GM23338 (cell line): ENCODE data around the gene RAB29. TPM values are rescaled to one million over a fixed set of nuclear protein-coding genes. Genes with fewer than 3 reads are reported as not detected.

ENCODE experiments used
- ATAC-seq: fragments of 200-7000 bp; cut with Tn5 transposase; 3 replicates; pipeline ENCODE4 v1.9.1; 2020
- DNase-seq: peaks from one replicate; pipeline ENCODE4 v3.0.0-alpha.2; 2015; ENCODE audit warnings: low spot score
- H2AFZ ChIP-seq: fragments of 200-600 bp; sonication (generic); 2 replicates; pipeline ENCODE4 v1.8.0; 2016; ENCODE audit warnings: antibody characterized with exemption, mild to moderate bottlenecking, moderate library complexity
- H3F3A ChIP-seq: fragments of 200-600 bp; sonication (generic); replicated peaks from 2 replicates; pipeline ENCODE4 v1.8.0; 2017; ENCODE audit warnings: antibody characterized with exemption, mixed run types, low read depth
- H3K27ac ChIP-seq: fragments of 200-600 bp; sonication (generic); 2 replicates; pipeline ENCODE4 v1.6.1; 2016; ENCODE audit warnings: low read depth
- H3K27me3 ChIP-seq: fragments of 200-600 bp; sonication (generic); 2 replicates; pipeline ENCODE4 v1.8.0; 2016; ENCODE audit warnings: mild to moderate bottlenecking, mixed run types, moderate library complexity; ENCODE audit not compliant: insufficient read depth
- H3K36me3 ChIP-seq: fragments of 200-600 bp; sonication (generic); 2 replicates; pipeline ENCODE4 v1.8.0; 2016; ENCODE audit warnings: mild to moderate bottlenecking; ENCODE audit not compliant: insufficient read depth
- H3K4me1 ChIP-seq: fragments of 200-600 bp; sonication (generic); 2 replicates; pipeline ENCODE4 v1.8.0; 2016; ENCODE audit warnings: mild to moderate bottlenecking, moderate library complexity; ENCODE audit not compliant: insufficient read depth
- H3K4me2 ChIP-seq: fragments of 200-600 bp; sonication (generic); 2 replicates; pipeline ENCODE4 v1.7.1; 2017; ENCODE audit warnings: mixed run types
- H3K4me3 ChIP-seq: fragments of 200-600 bp; sonication (generic); 2 replicates; pipeline ENCODE4 v1.6.1; 2016; ENCODE audit warnings: mixed run types
- H3K79me2 ChIP-seq: fragments of 200-600 bp; sonication (generic); replicated peaks from 2 replicates; pipeline ENCODE4 v1.8.0; 2017; ENCODE audit warnings: mild to moderate bottlenecking; ENCODE audit not compliant: insufficient read depth
- H3K9me2 ChIP-seq: fragments of 200-600 bp; sonication (generic); 2 replicates; pipeline ENCODE4 v1.8.0; 2017; ENCODE audit not compliant: insufficient read depth
- H4K20me1 ChIP-seq: fragments of 200-600 bp; sonication (generic); replicated peaks from 2 replicates; pipeline ENCODE4 v1.8.0; 2017; ENCODE audit warnings: mild to moderate bottlenecking; ENCODE audit not compliant: insufficient read depth
- H3K27ac Mint-ChIP-seq: 2 replicates; pipeline ENCODE4 v1.8.0; 2020; ENCODE audit warnings: inconsistent platforms, mild to moderate bottlenecking, moderate library complexity, mixed read lengths
- H3K27me3 Mint-ChIP-seq: 3 replicates; pipeline ENCODE4 v1.8.0; 2022; ENCODE audit warnings: low read depth, mild to moderate bottlenecking, moderate library complexity, mixed read lengths, inconsistent platforms; ENCODE audit not compliant: insufficient read depth, poor library complexity
- H3K36me3 Mint-ChIP-seq: 3 replicates; pipeline ENCODE4 v1.8.0; 2021; ENCODE audit warnings: low read depth, mild to moderate bottlenecking, inconsistent platforms, moderate library complexity, mixed read lengths
- H3K4me1 Mint-ChIP-seq: 3 replicates; pipeline ENCODE4 v1.8.0; 2020; ENCODE audit warnings: mild to moderate bottlenecking, inconsistent platforms, mixed read lengths
- H3K4me3 Mint-ChIP-seq: 3 replicates; pipeline ENCODE4 v1.8.0; 2021; ENCODE audit warnings: moderate library complexity, mild to moderate bottlenecking, inconsistent platforms, mixed read lengths
- H3K9me3 Mint-ChIP-seq: 3 replicates; pipeline ENCODE4 v1.8.0; 2020; ENCODE audit warnings: moderate library complexity, mild to moderate bottlenecking, inconsistent platforms, mixed read lengths
- CREB1 ChIP-seq: fragments of 250-450 bp; sonication (Bioruptor Pico); IDR thresholded peaks from 2 replicates; pipeline ENCODE4 v1.5.0; 2020; ENCODE audit warnings: low read depth, mild to moderate bottlenecking, moderate library complexity
- EZH2 ChIP-seq: fragments of 200-600 bp; sonication (generic); IDR thresholded peaks from one replicate; pipeline ENCODE4 v1.8.0; 2017; ENCODE audit warnings: antibody characterized with exemption, mild to moderate bottlenecking, low read depth; ENCODE audit not compliant: unreplicated experiment
- EZH2phosphoT487 ChIP-seq: fragments of 200-600 bp; sonication (generic); IDR thresholded peaks from one replicate; pipeline ENCODE4 v1.8.1; 2018; ENCODE audit warnings: antibody characterized with exemption; ENCODE audit not compliant: unreplicated experiment
- JUNB ChIP-seq: IDR thresholded peaks from one replicate; pipeline ENCODE4 v1.6.1; 2016; ENCODE audit warnings: antibody characterized with exemption; ENCODE audit not compliant: unreplicated experiment
- NANOG ChIP-seq: IDR thresholded peaks from 2 replicates; pipeline ENCODE4 v1.6.1; 2016; ENCODE audit warnings: antibody characterized with exemption, borderline replicate concordance
- POLR2AphosphoS5 ChIP-seq: IDR thresholded peaks from 2 replicates; pipeline ENCODE4 v1.6.1; 2016; ENCODE audit warnings: antibody characterized with exemption, low read depth
- STAT1 ChIP-seq: IDR thresholded peaks from one replicate; pipeline ENCODE4 v1.6.1; 2016; ENCODE audit warnings: antibody characterized with exemption; ENCODE audit not compliant: unreplicated experiment
- ZNF331 ChIP-seq: fragments of 250-450 bp; sonication (Bioruptor Pico); IDR thresholded peaks from 2 replicates; pipeline ENCODE4 v1.5.0; 2020; ENCODE audit warnings: low read depth, mild to moderate bottlenecking, moderate library complexity
- polyA plus RNA-seq: library from polyadenylated mRNA; unstranded; fragments of >200 nt; fragmentation: Nextera tagmentation; extraction: Ambion mirVana; gene quantifications from 2 replicates; pipeline ENCODE4 v1.2.1, GENCODE V29; 2016
- total RNA-seq: library from RNA; depleted of rRNA; stranded (reverse); fragments of >200 nt; shearing (Covaris generic); gene quantifications from 2 replicates; pipeline ENCODE4 v1.2.3, GENCODE V29; 2014
- TF ChIP-seq, protein P1 (sequence below): IDR thresholded peaks from one replicate; pipeline ENCODE4 v1.6.1; 2018; ENCODE audit warnings: antibody characterized with exemption; ENCODE audit not compliant: unreplicated experiment
- TF ChIP-seq, protein P2 (sequence below): IDR thresholded peaks from 2 replicates; pipeline ENCODE4 v1.6.1; 2016; ENCODE audit warnings: antibody characterized with exemption
- TF ChIP-seq, protein P3 (sequence below), 2 experiments: fragments of 200-600 bp in 1 of 2; sonication (generic) in 1 of 2; conservative IDR thresholded peaks; 2 replicates each; pipeline versions ENCODE4 v1.5.1 to v1.6.1; 2016 to 2017; ENCODE audit warnings: antibody characterized with exemption in 2 of 2, low read depth in 2 of 2, mild to moderate bottlenecking in 2 of 2, moderate library complexity in 1 of 2

RAB29 gene
- total and polyA plus RNA-seq, 2 experiments from 2014 or later, result 7.1 to 9.1 TPM

DNA sequence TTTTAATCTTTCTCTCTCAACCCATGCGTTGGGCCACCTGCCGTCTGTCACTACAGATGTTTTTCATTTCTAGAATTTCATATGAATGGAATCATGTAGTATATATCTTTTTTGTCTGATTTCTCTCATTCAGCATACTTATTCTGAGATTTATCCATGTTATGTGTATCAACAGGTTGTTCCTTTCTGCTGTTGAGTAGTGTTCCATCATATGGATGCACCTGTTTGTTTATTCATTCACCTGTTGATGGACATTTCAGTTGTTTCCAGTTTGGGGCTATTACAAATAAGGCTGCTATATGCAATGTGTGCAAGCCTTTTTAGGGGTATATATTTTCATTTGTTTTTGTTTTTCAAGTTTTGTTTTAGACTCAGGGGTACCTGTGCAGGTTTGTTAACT lies 47.1 kb upstream of the RAB29 start:
- no peak overlapping the region for H3K4me3 Mint-ChIP-seq
- Histone ChIP-seq H3F3A (no peaks in the 10 kb centered on the region), H2AFZ (no peak overlapping the region), H3K4me3 (no peak overlapping the region), H4K20me1 (no peaks in the 10 kb centered on the region), H3K79me2 (no peaks in the 10 kb centered on the region), H3K4me2 (no peak overlapping the region), H3K27me3 (no peaks in the 10 kb centered on the region), H3K27ac (no peak overlapping the region), H3K9me2 (0 out of 2 replicates have a peak, but pooled peaks cover 2% of the 10 kb centered on the region), H3K4me1 (no peaks in the 10 kb centered on the region), H3K36me3 (no peaks in the 10 kb centered on the region)
- no peaks in the 10 kb centered on the region for H3K9me3 Mint-ChIP-seq
- H3K36me3 Mint-ChIP-seq, result no peaks in the 10 kb centered on the region
- ATAC-seq (no peak), DNase-seq (no peak)
- H3K4me1 Mint-ChIP-seq, result peaks cover 13% of the 10 kb centered on the region
- no peaks in the 10 kb centered on the region for H3K27me3 Mint-ChIP-seq
- H3K27ac Mint-ChIP-seq, result no peak overlapping the region
- TF ChIP-seq, protein P1, sequence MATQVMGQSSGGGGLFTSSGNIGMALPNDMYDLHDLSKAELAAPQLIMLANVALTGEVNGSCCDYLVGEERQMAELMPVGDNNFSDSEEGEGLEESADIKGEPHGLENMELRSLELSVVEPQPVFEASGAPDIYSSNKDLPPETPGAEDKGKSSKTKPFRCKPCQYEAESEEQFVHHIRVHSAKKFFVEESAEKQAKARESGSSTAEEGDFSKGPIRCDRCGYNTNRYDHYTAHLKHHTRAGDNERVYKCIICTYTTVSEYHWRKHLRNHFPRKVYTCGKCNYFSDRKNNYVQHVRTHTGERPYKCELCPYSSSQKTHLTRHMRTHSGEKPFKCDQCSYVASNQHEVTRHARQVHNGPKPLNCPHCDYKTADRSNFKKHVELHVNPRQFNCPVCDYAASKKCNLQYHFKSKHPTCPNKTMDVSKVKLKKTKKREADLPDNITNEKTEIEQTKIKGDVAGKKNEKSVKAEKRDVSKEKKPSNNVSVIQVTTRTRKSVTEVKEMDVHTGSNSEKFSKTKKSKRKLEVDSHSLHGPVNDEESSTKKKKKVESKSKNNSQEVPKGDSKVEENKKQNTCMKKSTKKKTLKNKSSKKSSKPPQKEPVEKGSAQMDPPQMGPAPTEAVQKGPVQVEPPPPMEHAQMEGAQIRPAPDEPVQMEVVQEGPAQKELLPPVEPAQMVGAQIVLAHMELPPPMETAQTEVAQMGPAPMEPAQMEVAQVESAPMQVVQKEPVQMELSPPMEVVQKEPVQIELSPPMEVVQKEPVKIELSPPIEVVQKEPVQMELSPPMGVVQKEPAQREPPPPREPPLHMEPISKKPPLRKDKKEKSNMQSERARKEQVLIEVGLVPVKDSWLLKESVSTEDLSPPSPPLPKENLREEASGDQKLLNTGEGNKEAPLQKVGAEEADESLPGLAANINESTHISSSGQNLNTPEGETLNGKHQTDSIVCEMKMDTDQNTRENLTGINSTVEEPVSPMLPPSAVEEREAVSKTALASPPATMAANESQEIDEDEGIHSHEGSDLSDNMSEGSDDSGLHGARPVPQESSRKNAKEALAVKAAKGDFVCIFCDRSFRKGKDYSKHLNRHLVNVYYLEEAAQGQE, result no peak
- TF ChIP-seq EZH2, result no peak
- no peak for TF ChIP-seq POLR2AphosphoS5
- no peak for TF ChIP-seq JUNB
- TF ChIP-seq, protein P2, sequence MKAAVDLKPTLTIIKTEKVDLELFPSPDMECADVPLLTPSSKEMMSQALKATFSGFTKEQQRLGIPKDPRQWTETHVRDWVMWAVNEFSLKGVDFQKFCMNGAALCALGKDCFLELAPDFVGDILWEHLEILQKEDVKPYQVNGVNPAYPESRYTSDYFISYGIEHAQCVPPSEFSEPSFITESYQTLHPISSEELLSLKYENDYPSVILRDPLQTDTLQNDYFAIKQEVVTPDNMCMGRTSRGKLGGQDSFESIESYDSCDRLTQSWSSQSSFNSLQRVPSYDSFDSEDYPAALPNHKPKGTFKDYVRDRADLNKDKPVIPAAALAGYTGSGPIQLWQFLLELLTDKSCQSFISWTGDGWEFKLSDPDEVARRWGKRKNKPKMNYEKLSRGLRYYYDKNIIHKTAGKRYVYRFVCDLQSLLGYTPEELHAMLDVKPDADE, result no peak
- TF ChIP-seq NANOG, result no peak
- TF ChIP-seq EZH2phosphoT487, result no peak

GRCh38 chr1:205817988-205818387 lies 42.7 kb upstream of the RAB29 start:
- Histone ChIP-seq H3K4me2 (no peak overlapping the region), H3K9me2 (no peaks in the 10 kb centered on the region), H4K20me1 (no peaks in the 10 kb centered on the region; the same call in 1 of the 2 replicates), H3K36me3 (no peaks in the 10 kb centered on the region), H3K4me3 (no peak overlapping the region), H3K27ac (no peak overlapping the region), H3K79me2 (no peaks in the 10 kb centered on the region), H3K4me1 (peaks cover 5% of the 10 kb centered on the region; the same call in 1 of the 2 replicates), H3F3A (no peaks in the 10 kb centered on the region), H2AFZ (no peak overlapping the region), H3K27me3 (peaks cover 6% of the 10 kb centered on the region; the same call in 1 of the 2 replicates)
- TF ChIP-seq STAT1 (no peak), JUNB (no peak), ZNF331 (no peak), NANOG (no peak), CREB1 (no peak), EZH2 (no peak), POLR2AphosphoS5 (no peak)
- TF ChIP-seq, protein P3, sequence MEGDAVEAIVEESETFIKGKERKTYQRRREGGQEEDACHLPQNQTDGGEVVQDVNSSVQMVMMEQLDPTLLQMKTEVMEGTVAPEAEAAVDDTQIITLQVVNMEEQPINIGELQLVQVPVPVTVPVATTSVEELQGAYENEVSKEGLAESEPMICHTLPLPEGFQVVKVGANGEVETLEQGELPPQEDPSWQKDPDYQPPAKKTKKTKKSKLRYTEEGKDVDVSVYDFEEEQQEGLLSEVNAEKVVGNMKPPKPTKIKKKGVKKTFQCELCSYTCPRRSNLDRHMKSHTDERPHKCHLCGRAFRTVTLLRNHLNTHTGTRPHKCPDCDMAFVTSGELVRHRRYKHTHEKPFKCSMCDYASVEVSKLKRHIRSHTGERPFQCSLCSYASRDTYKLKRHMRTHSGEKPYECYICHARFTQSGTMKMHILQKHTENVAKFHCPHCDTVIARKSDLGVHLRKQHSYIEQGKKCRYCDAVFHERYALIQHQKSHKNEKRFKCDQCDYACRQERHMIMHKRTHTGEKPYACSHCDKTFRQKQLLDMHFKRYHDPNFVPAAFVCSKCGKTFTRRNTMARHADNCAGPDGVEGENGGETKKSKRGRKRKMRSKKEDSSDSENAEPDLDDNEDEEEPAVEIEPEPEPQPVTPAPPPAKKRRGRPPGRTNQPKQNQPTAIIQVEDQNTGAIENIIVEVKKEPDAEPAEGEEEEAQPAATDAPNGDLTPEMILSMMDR (conservative IDR thresholded peaks at IDR 0.05; ENCODE audit: low read depth in 2 of 2), result no peak
- no peaks in the 10 kb centered on the region; the same call in 2 of the 3 replicates for H3K9me3 Mint-ChIP-seq
- H3K4me1 Mint-ChIP-seq, result peaks cover 4% of the 10 kb centered on the region
- ATAC-seq, result no peak
- no peak for DNase-seq
- peaks cover 7% of the 10 kb centered on the region for H3K27me3 Mint-ChIP-seq
- H3K27ac Mint-ChIP-seq, result no peak overlapping the region
- no peaks in the 10 kb centered on the region; the same call in 2 of the 3 replicates for H3K36me3 Mint-ChIP-seq
- no peak overlapping the region for H3K4me3 Mint-ChIP-seq
